Vagina (tissue), 2 donors: Measurements from ENCODE around the gene SEMA3A.

Experiments used
- CTCF ChIP-seq, 3 experiments: fragments of 450-650 bp in 2 of 3; fragments of 200-600 bp in 1 of 3; sonication (generic) in 1 of 3; IDR thresholded peaks; one replicate each; pipeline ENCODE4 v1.5.1; 2017 to 2019; ENCODE audit warnings: antibody characterized with exemption in 3 of 3, mild to moderate bottlenecking in 2 of 3, moderate library complexity in 2 of 3
- POLR2A ChIP-seq, 2 donors: fragments of 450-650 bp; IDR thresholded peaks; one replicate each; pipeline ENCODE4 v1.6.1; 2017; ENCODE audit warnings: antibody characterized with exemption in 2 of 2, mild to moderate bottlenecking in 2 of 2, moderate library complexity in 2 of 2
- POLR2AphosphoS5 ChIP-seq, 2 donors: sonication (generic); formaldehyde crosslinking; IDR thresholded peaks; one replicate each; pipeline ENCODE4 v1.9.0; 2017; ENCODE audit warnings: antibody characterized with exemption in 2 of 2, mild to moderate bottlenecking in 2 of 2, low read depth in 1 of 2; ENCODE audit not compliant: insufficient read depth in 1 of 2

GRCh38 chr7:84111842-84112241, 82.7 kb downstream of the SEMA3A start:
- TF ChIP-seq CTCF (IDR thresholded peaks at IDR 0.05) (no peak), POLR2AphosphoS5 (IDR thresholded peaks at IDR 0.05; ENCODE audit: insufficient read depth in 1 of 2, low read depth in 1 of 2) (no peak), POLR2A (IDR thresholded peaks at IDR 0.05) (no peak)
